ENCODE results near the gene UNC93A. TPM values are rescaled to one million over a fixed set of nuclear protein-coding genes. Genes with fewer than 3 reads are reported as not detected.

UNC93A gene
- total RNA-seq, 3 donors from 2014 or later = not detected

GRCh38 chr6:167294651-167295494 lies 3.8 kb downstream of the UNC93A start:
- H3K27ac ChIP-seq = no peak overlapping the region
- no peaks in the 10 kb centered on the region for H3K27me3 ChIP-seq
- no peaks in the 10 kb centered on the region for H3K9me3 ChIP-seq
- H3K4me1 ChIP-seq = no peaks in the 10 kb centered on the region
- intact Hi-C loops (cut with DNase I; ENCODE audit: low total_unique reads) = no loop called here
- no peak for DNase-seq (ENCODE audit: low spot score in 2 of 2)
- H3K4me3 ChIP-seq = no peak overlapping the region
- TF ChIP-seq POLR2AphosphoS5 (IDR thresholded peaks at IDR 0.05) (no peak), CTCF (IDR thresholded peaks at IDR 0.05) (no peak), POLR2A (IDR thresholded peaks at IDR 0.05) (no peak)
- H3K36me3 ChIP-seq = no peaks in the 10 kb centered on the region

GRCh38 chr6:167295495-167296292 lies 4.6 kb downstream of the UNC93A start:
- Histone ChIP-seq H3K27me3 (no peaks in the 10 kb centered on the region), H3K4me3 (no peak overlapping the region), H3K27ac (no peak overlapping the region), H3K4me1 (no peaks in the 10 kb centered on the region), H3K9me3 (no peaks in the 10 kb centered on the region), H3K36me3 (no peaks in the 10 kb centered on the region)
- no peak for DNase-seq (ENCODE audit: low spot score in 2 of 2)
- intact Hi-C loops (cut with DNase I; ENCODE audit: low total_unique reads) = no loop called here
- TF ChIP-seq CTCF (IDR thresholded peaks at IDR 0.05) (no peak), POLR2A (IDR thresholded peaks at IDR 0.05) (no peak), POLR2AphosphoS5 (IDR thresholded peaks at IDR 0.05) (no peak)

GRCh38 chr6:167296293-167296690 lies 5.2 kb downstream of the UNC93A start:
- Histone ChIP-seq H3K27ac (no peak overlapping the region), H3K36me3 (no peaks in the 10 kb centered on the region), H3K4me3 (no peak overlapping the region), H3K27me3 (no peaks in the 10 kb centered on the region), H3K4me1 (no peaks in the 10 kb centered on the region), H3K9me3 (no peaks in the 10 kb centered on the region)
- intact Hi-C loops (cut with DNase I; ENCODE audit: low total_unique reads) = no loop called here
- DNase-seq (ENCODE audit: low spot score in 2 of 2) = no peak
- TF ChIP-seq POLR2A (IDR thresholded peaks at IDR 0.05) (no peak), POLR2AphosphoS5 (IDR thresholded peaks at IDR 0.05) (no peak), CTCF (IDR thresholded peaks at IDR 0.05) (no peak)

GRCh38 chr6:167296902-167297301 lies 5.8 kb downstream of the UNC93A start:
- Histone ChIP-seq H3K9me3 (no peaks in the 10 kb centered on the region), H3K27ac (no peak overlapping the region), H3K4me3 (no peak overlapping the region), H3K27me3 (no peaks in the 10 kb centered on the region), H3K36me3 (no peaks in the 10 kb centered on the region), H3K4me1 (no peaks in the 10 kb centered on the region)
- intact Hi-C loops (cut with DNase I; ENCODE audit: low total_unique reads) = no loop called here
- TF ChIP-seq POLR2A (IDR thresholded peaks at IDR 0.05) (no peak), POLR2AphosphoS5 (IDR thresholded peaks at IDR 0.05) (no peak), CTCF (IDR thresholded peaks at IDR 0.05) (no peak)
- DNase-seq (ENCODE audit: low spot score in 2 of 2) = no peak

GRCh38 chr6:167298127-167298526 lies 7.0 kb downstream of the UNC93A start:
- Histone ChIP-seq H3K4me3 (no peak overlapping the region), H3K9me3 (no peaks in the 10 kb centered on the region), H3K27me3 (no peaks in the 10 kb centered on the region), H3K4me1 (no peaks in the 10 kb centered on the region), H3K27ac (no peak overlapping the region), H3K36me3 (no peaks in the 10 kb centered on the region)
- intact Hi-C loops (cut with DNase I; ENCODE audit: low total_unique reads) = no loop called here
- no peak for DNase-seq (ENCODE audit: low spot score in 2 of 2)
- TF ChIP-seq CTCF (IDR thresholded peaks at IDR 0.05) = no peak
- TF ChIP-seq POLR2A (IDR thresholded peaks at IDR 0.05) = no peak
- no peak for TF ChIP-seq POLR2AphosphoS5 (IDR thresholded peaks at IDR 0.05)

All from breast epithelium (tissue), 4 donors.